Hepatocyte (in vitro differentiated cells): ENCODE results near the gene TOMM22. TPM values are rescaled to one million over a fixed set of nuclear protein-coding genes. Genes with fewer than 3 reads are reported as not detected.

Experiments used
- DNase-seq: peaks from one replicate; pipeline ENCODE4 v3.0.0-alpha.2; 2016; ENCODE audit warnings: low spot score
- H2AFZ ChIP-seq: fragments of 200-600 bp; sonication (generic); 2 replicates; pipeline ENCODE4 v1.6.0; 2016; ENCODE audit warnings: antibody characterized with exemption, mild to moderate bottlenecking
- H3K27ac ChIP-seq: fragments of 200-600 bp; sonication (generic); 2 replicates; pipeline ENCODE4 v1.5.1; 2016; ENCODE audit warnings: mild to moderate bottlenecking
- H3K27me3 ChIP-seq: fragments of 200-600 bp; sonication (generic); 2 replicates; pipeline ENCODE4 v1.6.1; 2016
- H3K36me3 ChIP-seq: fragments of 200-600 bp; sonication (generic); replicated peaks from 2 replicates; pipeline ENCODE4 v1.5.1; 2016; ENCODE audit warnings: low read depth; ENCODE audit not compliant: insufficient read depth
- H3K4me1 ChIP-seq: fragments of 200-600 bp; sonication (generic); 2 replicates; pipeline ENCODE4 v1.5.1; 2016; ENCODE audit warnings: mild to moderate bottlenecking, moderate library complexity; ENCODE audit not compliant: insufficient read depth
- H3K4me2 ChIP-seq: fragments of 200-600 bp; sonication (generic); 2 replicates; pipeline ENCODE4 v1.6.0; 2016
- H3K4me3 ChIP-seq: fragments of 200-600 bp; sonication (generic); 2 replicates; pipeline ENCODE4 v1.5.1; 2016; ENCODE audit warnings: mild to moderate bottlenecking
- H3K79me2 ChIP-seq: fragments of 200-600 bp; sonication (generic); 2 replicates; pipeline ENCODE4 v1.6.0; 2017; ENCODE audit warnings: mild to moderate bottlenecking
- H3K9me2 ChIP-seq: fragments of 200-600 bp; sonication (generic); replicated peaks from 2 replicates; pipeline ENCODE4 v1.6.0; 2017; ENCODE audit warnings: mild to moderate bottlenecking; ENCODE audit not compliant: insufficient read depth
- H3K9me3 ChIP-seq: fragments of 200-600 bp; sonication (generic); 2 replicates; pipeline ENCODE4 v1.5.1; 2016; ENCODE audit warnings: low read depth, mild to moderate bottlenecking
- H4K20me1 ChIP-seq: fragments of 200-600 bp; sonication (generic); 2 replicates; pipeline ENCODE4 v1.6.0; 2016; ENCODE audit warnings: mild to moderate bottlenecking; ENCODE audit not compliant: insufficient read depth, poor library complexity, severe bottlenecking
- EZH2 ChIP-seq: fragments of 200-600 bp; sonication (generic); IDR thresholded peaks from 2 replicates; pipeline ENCODE4 v1.6.1; 2016; ENCODE audit warnings: antibody characterized with exemption, mild to moderate bottlenecking, borderline replicate concordance
- EZH2phosphoT487 ChIP-seq: fragments of 200-600 bp; sonication (generic); IDR thresholded peaks from one replicate; pipeline ENCODE4 v1.6.1; 2018; ENCODE audit warnings: antibody characterized with exemption, mild to moderate bottlenecking, low read depth, moderate library complexity; ENCODE audit not compliant: unreplicated experiment, severe bottlenecking
- WGBS: methylation state at CpG from one replicate; pipeline ENCODE4 v1.1.6; 2016; ENCODE audit warnings: low lambda C conversion rate; ENCODE audit errors: missing lambda C conversion rate; 5-methylcytosine and 5-hydroxymethylcytosine counted together
- polyA plus RNA-seq: library from polyadenylated mRNA; unstranded; fragments of >200 nt; fragmentation: Nextera tagmentation; extraction: Ambion mirVana; gene quantifications from 2 replicates; pipeline ENCODE4 v1.2.1, GENCODE V29; 2016
- total RNA-seq: library from RNA; depleted of rRNA; stranded (reverse); fragments of >200 nt; gene quantifications from 2 replicates; pipeline ENCODE4 v1.2.3, GENCODE V29; 2014
- TF ChIP-seq, protein P1 (sequence below): fragments of 200-600 bp; sonication (generic); IDR thresholded peaks from 2 replicates; pipeline ENCODE4 v1.5.1; 2016; ENCODE audit warnings: antibody characterized with exemption, mild to moderate bottlenecking; ENCODE audit not compliant: poor library complexity

Gene TOMM22
- total and polyA plus RNA-seq, 2 experiments from 2014 or later = 57.7 to 80.3 TPM

- no peaks in the 10 kb centered on the region for H3K79me2 ChIP-seq
- TF ChIP-seq, protein P1, sequence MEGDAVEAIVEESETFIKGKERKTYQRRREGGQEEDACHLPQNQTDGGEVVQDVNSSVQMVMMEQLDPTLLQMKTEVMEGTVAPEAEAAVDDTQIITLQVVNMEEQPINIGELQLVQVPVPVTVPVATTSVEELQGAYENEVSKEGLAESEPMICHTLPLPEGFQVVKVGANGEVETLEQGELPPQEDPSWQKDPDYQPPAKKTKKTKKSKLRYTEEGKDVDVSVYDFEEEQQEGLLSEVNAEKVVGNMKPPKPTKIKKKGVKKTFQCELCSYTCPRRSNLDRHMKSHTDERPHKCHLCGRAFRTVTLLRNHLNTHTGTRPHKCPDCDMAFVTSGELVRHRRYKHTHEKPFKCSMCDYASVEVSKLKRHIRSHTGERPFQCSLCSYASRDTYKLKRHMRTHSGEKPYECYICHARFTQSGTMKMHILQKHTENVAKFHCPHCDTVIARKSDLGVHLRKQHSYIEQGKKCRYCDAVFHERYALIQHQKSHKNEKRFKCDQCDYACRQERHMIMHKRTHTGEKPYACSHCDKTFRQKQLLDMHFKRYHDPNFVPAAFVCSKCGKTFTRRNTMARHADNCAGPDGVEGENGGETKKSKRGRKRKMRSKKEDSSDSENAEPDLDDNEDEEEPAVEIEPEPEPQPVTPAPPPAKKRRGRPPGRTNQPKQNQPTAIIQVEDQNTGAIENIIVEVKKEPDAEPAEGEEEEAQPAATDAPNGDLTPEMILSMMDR = no peak
- no peak for TF ChIP-seq EZH2phosphoT487
- no peak overlapping the region for H3K27ac ChIP-seq
- H3K36me3 ChIP-seq = no peaks in the 10 kb centered on the region
- no peaks in the 10 kb centered on the region for H4K20me1 ChIP-seq
- H3K4me1 ChIP-seq = no peaks in the 10 kb centered on the region
- H3K9me3 ChIP-seq = no peaks in the 10 kb centered on the region
- no peak overlapping the region for H3K4me3 ChIP-seq
- H3K9me2 ChIP-seq = no peaks in the 10 kb centered on the region
- H3K4me2 ChIP-seq = no peak overlapping the region
- H3K27me3 ChIP-seq = no peaks in the 10 kb centered on the region
- no peak overlapping the region for H2AFZ ChIP-seq
- no peak for DNase-seq
- 83% methylated on average over 6 of the region's 6 CpGs for WGBS
Measured at GRCh38 chr22:38731703-38732161, 50.0 kb downstream of the TOMM22 start.

- WGBS = 83% methylated on average over 13 of the region's 13 CpGs
- TF ChIP-seq EZH2phosphoT487 = no peak
- no peak for TF ChIP-seq EZH2
- TF ChIP-seq, protein P1 = no peak
- no peaks in the 10 kb centered on the region for H3K27me3 ChIP-seq
- no peaks in the 10 kb centered on the region for H4K20me1 ChIP-seq
- H3K4me2 ChIP-seq = no peak overlapping the region
- H2AFZ ChIP-seq = no peak overlapping the region
- H3K9me3 ChIP-seq = no peaks in the 10 kb centered on the region
- H3K9me2 ChIP-seq = no peaks in the 10 kb centered on the region
- DNase-seq = no peak
- no peaks in the 10 kb centered on the region for H3K4me1 ChIP-seq
- no peaks in the 10 kb centered on the region for H3K36me3 ChIP-seq
- H3K79me2 ChIP-seq = no peaks in the 10 kb centered on the region
- peak overlapping the region; percentile 27 for H3K27ac ChIP-seq
- H3K4me3 ChIP-seq = no peak overlapping the region
Measured at GRCh38 chr22:38732251-38732815, 50.6 kb downstream of the TOMM22 start.

- TF ChIP-seq EZH2 (no peak), EZH2phosphoT487 (no peak)
- TF ChIP-seq, protein P1 = peak; percentile 65
- H3K4me1 ChIP-seq = no peaks in the 10 kb centered on the region
- H3K9me2 ChIP-seq = no peaks in the 10 kb centered on the region
- no peaks in the 10 kb centered on the region for H4K20me1 ChIP-seq
- no peak overlapping the region for H3K4me2 ChIP-seq
- H3K79me2 ChIP-seq = no peaks in the 10 kb centered on the region
- WGBS = 59% methylated on average over 4 of the region's 4 CpGs
- no peak overlapping the region for H3K4me3 ChIP-seq
- H3K27ac ChIP-seq = peak overlapping the region; percentile 81
- no peaks in the 10 kb centered on the region for H3K9me3 ChIP-seq
- no peaks in the 10 kb centered on the region for H3K27me3 ChIP-seq
- peak; percentile 63 for DNase-seq
- no peaks in the 10 kb centered on the region for H3K36me3 ChIP-seq
- H2AFZ ChIP-seq = no peak overlapping the region
Measured at GRCh38 chr22:38733329-38733723, 51.6 kb downstream of the TOMM22 start.
